SK-N-SH treated with all-trans-retinoic acid at 6 μM for 48 hours (cell line): ENCODE measurements around the gene KIF6.

Experiments
- CREB5 ChIP-seq: fragments of 250-450 bp; sonication (Bioruptor Pico); IDR thresholded peaks from 2 replicates; pipeline ENCODE4 v1.5.1; 2020; ENCODE audit warnings: low read depth, mild to moderate bottlenecking, moderate library complexity
- OSR1 ChIP-seq: fragments of 250-450 bp; sonication (Bioruptor Pico); IDR thresholded peaks from 2 replicates; pipeline ENCODE4 v1.8.0; 2022; ENCODE audit warnings: moderate library complexity, mild to moderate bottlenecking, inconsistent platforms
- PATZ1 ChIP-seq: fragments of 250-450 bp; sonication (Bioruptor Pico); IDR thresholded peaks from 2 replicates; pipeline ENCODE4 v1.8.0; 2020; ENCODE audit warnings: mild to moderate bottlenecking, moderate library complexity, borderline replicate concordance
- TSHZ2 ChIP-seq: fragments of 250-450 bp; sonication (Bioruptor Pico); IDR thresholded peaks from 2 replicates; pipeline ENCODE4 v1.5.0; 2020; ENCODE audit warnings: mild to moderate bottlenecking, moderate library complexity
- ZFP3 ChIP-seq: fragments of 250-450 bp; sonication (Bioruptor Pico); IDR thresholded peaks from 2 replicates; pipeline ENCODE4 v1.5.0; 2020; ENCODE audit warnings: mild to moderate bottlenecking, moderate library complexity

GRCh38 chr6:39654121-39654520 lies 71.1 kb downstream of the KIF6 start:
- TF ChIP-seq PATZ1 (no peak), OSR1 (CRISPR knock-in tag) (no peak), ZFP3 (no peak), TSHZ2 (CRISPR knock-in tag) (no peak), CREB5 (CRISPR knock-in tag) (no peak)
